Measurements from ENCODE around the gene SLN. TPM values are rescaled to one million over a fixed set of nuclear protein-coding genes. Genes with fewer than 3 reads are reported as not detected.

SLN gene
- total RNA-seq, 2 donors from 2014 or later: not detected

DNA sequence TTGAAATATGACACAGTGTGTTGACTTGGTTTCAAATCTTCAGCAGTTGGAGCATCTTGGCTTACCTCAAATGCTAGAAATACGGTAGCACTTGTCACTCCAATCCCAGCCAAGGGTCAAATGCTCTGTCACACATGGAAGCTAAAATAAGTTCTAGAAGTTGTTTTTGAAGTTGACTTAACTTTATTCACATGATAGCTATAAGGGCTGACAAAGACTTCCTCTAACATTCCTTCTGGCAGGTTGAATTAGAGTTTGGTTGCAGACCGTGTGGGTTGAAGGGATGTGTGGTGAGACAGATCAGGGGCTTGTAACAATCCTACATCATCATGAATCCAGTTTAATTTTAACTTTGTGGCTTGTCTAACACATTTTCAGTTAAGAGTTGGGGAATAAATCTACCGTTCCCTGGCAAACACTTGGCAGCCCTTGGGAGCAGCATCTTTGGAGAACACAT is 4.6 kb downstream of the SLN start:
- Mint-ChIP-seq H3K4me3 (no peak overlapping the region), H3K9me3 (no peaks in the 10 kb centered on the region), H3K36me3 (ENCODE audit: low read depth) (no peaks in the 10 kb centered on the region), H3K4me1 (peaks cover 44% of the 10 kb centered on the region), H3K27me3 (ENCODE audit: insufficient read depth) (peaks cover 70% of the 10 kb centered on the region), H3K27ac (no peak overlapping the region)
- H3K36me3 ChIP-seq (ENCODE audit: control insufficient read depth, insufficient read depth, low read length): no peaks in the 10 kb centered on the region
- 88 to 100% methylated on average over 1 to 2 of the region's 3 CpGs for WGBS, 2 experiments (ENCODE audit: insufficient coverage in 1 of 2, insufficient read length in 1 of 2)
- no peak overlapping the region for H3K9ac ChIP-seq (ENCODE audit: extremely low read depth, low read length, poor library complexity, severe bottlenecking)
- H3K27me3 ChIP-seq (ENCODE audit: control insufficient read depth, insufficient read depth, low read length, poor library complexity, severe bottlenecking): peaks cover 63% of the 10 kb centered on the region
- TF ChIP-seq, protein P1, sequence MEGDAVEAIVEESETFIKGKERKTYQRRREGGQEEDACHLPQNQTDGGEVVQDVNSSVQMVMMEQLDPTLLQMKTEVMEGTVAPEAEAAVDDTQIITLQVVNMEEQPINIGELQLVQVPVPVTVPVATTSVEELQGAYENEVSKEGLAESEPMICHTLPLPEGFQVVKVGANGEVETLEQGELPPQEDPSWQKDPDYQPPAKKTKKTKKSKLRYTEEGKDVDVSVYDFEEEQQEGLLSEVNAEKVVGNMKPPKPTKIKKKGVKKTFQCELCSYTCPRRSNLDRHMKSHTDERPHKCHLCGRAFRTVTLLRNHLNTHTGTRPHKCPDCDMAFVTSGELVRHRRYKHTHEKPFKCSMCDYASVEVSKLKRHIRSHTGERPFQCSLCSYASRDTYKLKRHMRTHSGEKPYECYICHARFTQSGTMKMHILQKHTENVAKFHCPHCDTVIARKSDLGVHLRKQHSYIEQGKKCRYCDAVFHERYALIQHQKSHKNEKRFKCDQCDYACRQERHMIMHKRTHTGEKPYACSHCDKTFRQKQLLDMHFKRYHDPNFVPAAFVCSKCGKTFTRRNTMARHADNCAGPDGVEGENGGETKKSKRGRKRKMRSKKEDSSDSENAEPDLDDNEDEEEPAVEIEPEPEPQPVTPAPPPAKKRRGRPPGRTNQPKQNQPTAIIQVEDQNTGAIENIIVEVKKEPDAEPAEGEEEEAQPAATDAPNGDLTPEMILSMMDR (conservative IDR thresholded peaks at IDR 0.05): no peak
- no peak for DNase-seq
- no peak overlapping the region for H3K4me3 ChIP-seq (ENCODE audit: low read length)
- peaks cover 21% of the 10 kb centered on the region for H3K4me1 ChIP-seq (ENCODE audit: control insufficient read depth, insufficient read depth, low read length)
- H3K27ac ChIP-seq (ENCODE audit: low read depth, low read length): no peak overlapping the region
- no peaks in the 10 kb centered on the region for H3K9me3 ChIP-seq (ENCODE audit: control insufficient read depth, low read length)

DNA sequence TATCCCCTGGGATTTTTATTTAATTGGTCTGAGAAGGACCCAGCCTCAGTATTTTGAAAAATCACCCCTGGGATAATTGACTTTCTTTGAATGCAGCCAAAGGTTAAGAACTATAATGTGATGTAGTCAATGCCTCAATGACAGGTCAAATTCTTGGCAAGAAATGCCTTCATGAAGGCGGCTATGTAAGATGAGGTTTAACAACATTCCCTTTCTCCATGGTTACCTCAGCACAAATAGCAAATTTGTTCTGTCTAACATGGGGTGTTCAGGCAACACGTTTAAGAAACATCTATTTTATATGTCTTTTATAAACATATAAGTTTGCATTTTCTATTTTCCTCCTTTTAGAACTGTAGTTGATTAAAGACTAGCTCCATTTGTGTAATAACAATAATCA is 5.3 kb downstream of the SLN start:
- H3K27me3 ChIP-seq (ENCODE audit: control insufficient read depth, insufficient read depth, low read length, poor library complexity, severe bottlenecking): peaks cover 59% of the 10 kb centered on the region
- Mint-ChIP-seq H3K27me3 (ENCODE audit: insufficient read depth) (peaks cover 66% of the 10 kb centered on the region), H3K9me3 (no peaks in the 10 kb centered on the region), H3K36me3 (ENCODE audit: low read depth) (no peaks in the 10 kb centered on the region), H3K4me3 (no peak overlapping the region), H3K27ac (no peak overlapping the region), H3K4me1 (peaks cover 40% of the 10 kb centered on the region)
- DNase-seq: no peak
- H3K9me3 ChIP-seq (ENCODE audit: control insufficient read depth, low read length): no peaks in the 10 kb centered on the region
- no peaks in the 10 kb centered on the region for H3K36me3 ChIP-seq (ENCODE audit: control insufficient read depth, insufficient read depth, low read length)
- H3K27ac ChIP-seq (ENCODE audit: low read depth, low read length): no peak overlapping the region
- H3K9ac ChIP-seq (ENCODE audit: extremely low read depth, low read length, poor library complexity, severe bottlenecking): no peak overlapping the region
- H3K4me3 ChIP-seq (ENCODE audit: low read length): no peak overlapping the region
- 100% methylated on average over 1 of the region's 2 CpGs; no CpG with 5 or more reads in 1 of the 2 experiments for WGBS, 2 experiments (ENCODE audit: insufficient coverage in 1 of 2, insufficient read length in 1 of 2)
- TF ChIP-seq, protein P1 (conservative IDR thresholded peaks at IDR 0.05): no peak
- H3K4me1 ChIP-seq (ENCODE audit: control insufficient read depth, insufficient read depth, low read length): peaks cover 16% of the 10 kb centered on the region

DNA sequence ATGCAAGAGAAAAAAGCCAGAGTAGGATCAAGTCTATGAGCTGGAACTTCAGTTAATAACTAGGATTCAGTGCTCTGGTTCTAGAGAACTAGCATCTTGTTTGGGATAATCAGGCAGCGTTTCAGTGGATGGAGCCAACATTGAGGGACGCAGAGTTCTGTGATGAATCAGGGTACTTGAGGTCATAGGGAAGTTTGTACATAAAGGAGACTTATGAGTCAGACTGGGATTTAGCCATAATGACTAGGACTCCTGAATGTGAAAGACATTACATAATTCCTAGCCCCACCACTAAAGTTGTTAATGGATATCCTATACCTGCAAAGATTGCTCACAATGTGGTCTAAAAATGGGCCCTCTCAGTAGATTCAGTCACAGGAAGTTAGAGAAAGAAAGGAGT is 6.8 kb downstream of the SLN start:
- no peaks in the 10 kb centered on the region for H3K9me3 ChIP-seq (ENCODE audit: control insufficient read depth, low read length)
- H3K36me3 ChIP-seq (ENCODE audit: control insufficient read depth, insufficient read depth, low read length): no peaks in the 10 kb centered on the region
- Mint-ChIP-seq H3K36me3 (ENCODE audit: low read depth) (no peaks in the 10 kb centered on the region), H3K9me3 (no peaks in the 10 kb centered on the region), H3K27me3 (ENCODE audit: insufficient read depth) (peaks cover 64% of the 10 kb centered on the region), H3K4me3 (no peak overlapping the region), H3K4me1 (peaks cover 30% of the 10 kb centered on the region), H3K27ac (no peak overlapping the region)
- H3K27me3 ChIP-seq (ENCODE audit: control insufficient read depth, insufficient read depth, low read length, poor library complexity, severe bottlenecking): peaks cover 51% of the 10 kb centered on the region
- TF ChIP-seq, protein P1 (conservative IDR thresholded peaks at IDR 0.05): no peak
- H3K4me1 ChIP-seq (ENCODE audit: control insufficient read depth, insufficient read depth, low read length): peaks cover 5% of the 10 kb centered on the region
- DNase-seq: no peak
- no peak overlapping the region for H3K9ac ChIP-seq (ENCODE audit: extremely low read depth, low read length, poor library complexity, severe bottlenecking)
- no peak overlapping the region for H3K27ac ChIP-seq (ENCODE audit: low read depth, low read length)
- no peak overlapping the region for H3K4me3 ChIP-seq (ENCODE audit: low read length)
- WGBS, 2 experiments (ENCODE audit: insufficient coverage in 1 of 2, insufficient read length in 1 of 2): 86 to 93% methylated on average over 1 to 2 of the region's 2 CpGs
